Liver (tissue), 9 donors: Measurements from ENCODE around the gene NPS. TPM values are rescaled to one million over a fixed set of nuclear protein-coding genes. Genes with fewer than 3 reads are reported as not detected.

Experiments
- DNase-seq: peaks from one replicate; pipeline ENCODE4 v3.0.0-alpha.2; 2017; ENCODE audit warnings: low spot score
- H3K27ac ChIP-seq, 2 donors: one replicate each; pipeline ENCODE4 v1.7.0; 2013; ENCODE audit warnings: inconsistent platforms in 2 of 2, low read length in 2 of 2, control low read depth in 1 of 2, low read depth in 1 of 2, mild to moderate bottlenecking in 1 of 2
- H3K27me3 ChIP-seq, 4 donors: one replicate each; pipeline versions ENCODE4 v1.6.1 to v1.7.0; 2013; ENCODE audit warnings: low read length in 3 of 4, inconsistent platforms in 1 of 4, mild to moderate bottlenecking in 1 of 4, moderate library complexity in 1 of 4; ENCODE audit not compliant: control insufficient read depth in 4 of 4, insufficient read depth in 4 of 4
- H3K36me3 ChIP-seq, 4 donors: one replicate each; pipeline versions ENCODE4 v1.6.1 to v1.7.0; 2013; ENCODE audit warnings: low read length in 3 of 4, mild to moderate bottlenecking in 3 of 4, low read depth in 1 of 4, moderate library complexity in 1 of 4; ENCODE audit not compliant: control insufficient read depth in 4 of 4, insufficient read depth in 3 of 4
- H3K4me1 ChIP-seq, 4 donors: one replicate each; pipeline versions ENCODE4 v1.6.1 to v1.7.0; 2013; ENCODE audit warnings: low read length in 3 of 4, mild to moderate bottlenecking in 3 of 4, moderate library complexity in 1 of 4; ENCODE audit not compliant: control insufficient read depth in 4 of 4, insufficient read depth in 4 of 4
- H3K4me3 ChIP-seq, 3 donors: one replicate each; pipeline versions ENCODE4 v1.6.1 to v1.7.0; 2013; ENCODE audit warnings: low read length in 3 of 3, control low read depth in 1 of 3, low read depth in 1 of 3, mild to moderate bottlenecking in 1 of 3
- H3K9ac ChIP-seq, 2 donors: one replicate each; pipeline ENCODE4 v1.7.0; 2013; ENCODE audit warnings: low read length in 2 of 2, mild to moderate bottlenecking in 2 of 2, moderate library complexity in 2 of 2, control low read depth in 1 of 2, low read depth in 1 of 2
- H3K9me3 ChIP-seq, 4 donors: one replicate each; pipeline versions ENCODE4 v1.6.1 to v1.7.0; 2013; ENCODE audit warnings: low read length in 3 of 4; ENCODE audit not compliant: control insufficient read depth in 4 of 4
- ATF3 ChIP-seq: IDR thresholded peaks from 2 replicates; pipeline ENCODE4 v1.6.1; 2016; ENCODE audit warnings: antibody characterized with exemption
- EGR1 ChIP-seq, 2 donors: IDR thresholded peaks; 2 replicates each; pipeline ENCODE4 v1.6.1; 2016 to 2018; ENCODE audit warnings: antibody characterized with exemption in 2 of 2, low read depth in 2 of 2
- FOXA1 ChIP-seq: IDR thresholded peaks from 2 replicates; pipeline ENCODE4 v1.6.1; 2016; ENCODE audit warnings: antibody characterized with exemption
- FOXA2 ChIP-seq: IDR thresholded peaks from 2 replicates; pipeline ENCODE4 v1.6.1; 2016; ENCODE audit warnings: antibody characterized with exemption
- GABPA ChIP-seq, 2 donors: IDR thresholded peaks in 1 of 2; conservative IDR thresholded peaks in 1 of 2; 2 replicates each; pipeline ENCODE4 v1.6.1; 2016; ENCODE audit warnings: antibody characterized with exemption in 2 of 2, mild to moderate bottlenecking in 1 of 2, moderate library complexity in 1 of 2
- HNF4A ChIP-seq, 2 donors: conservative IDR thresholded peaks; 2 replicates each; pipeline ENCODE4 v1.6.1; 2016; ENCODE audit warnings: antibody characterized with exemption in 2 of 2, mild to moderate bottlenecking in 2 of 2
- MAX ChIP-seq: IDR thresholded peaks from 2 replicates; pipeline ENCODE4 v1.6.1; 2016; ENCODE audit warnings: antibody characterized with exemption
- NR2F2 ChIP-seq: IDR thresholded peaks from 2 replicates; pipeline ENCODE4 v1.6.1; 2016; ENCODE audit warnings: antibody characterized with exemption
- RAD21 ChIP-seq, 2 donors: IDR thresholded peaks; 2 replicates each; pipeline ENCODE4 v1.6.1; 2016; ENCODE audit warnings: antibody characterized with exemption in 2 of 2, mild to moderate bottlenecking in 2 of 2
- REST ChIP-seq: IDR thresholded peaks from 2 replicates; pipeline ENCODE4 v1.6.1; 2016; ENCODE audit warnings: antibody characterized with exemption, mild to moderate bottlenecking
- RXRA ChIP-seq, 2 donors: IDR thresholded peaks; 2 replicates each; pipeline ENCODE4 v1.6.1; 2017 to 2018; ENCODE audit warnings: antibody characterized with exemption in 2 of 2, mild to moderate bottlenecking in 1 of 2
- SP1 ChIP-seq: IDR thresholded peaks from 2 replicates; pipeline ENCODE4 v1.6.1; 2018; ENCODE audit warnings: antibody characterized with exemption, mild to moderate bottlenecking
- TAF1 ChIP-seq: conservative IDR thresholded peaks from 2 replicates; pipeline ENCODE4 v1.6.1; 2016; ENCODE audit warnings: antibody characterized with exemption, mild to moderate bottlenecking
- YY1 ChIP-seq: IDR thresholded peaks from 2 replicates; pipeline ENCODE4 v1.6.1; 2016; ENCODE audit warnings: antibody characterized with exemption, mild to moderate bottlenecking
- ZBTB33 ChIP-seq: IDR thresholded peaks from 2 replicates; pipeline ENCODE4 v1.6.1; 2016; ENCODE audit warnings: antibody characterized with exemption
- WGBS: extraction: QIAGEN DNeasy Blood & Tissue Kit; methylation state at CpG from one replicate; pipeline ENCODE4 v1.1.7; 2013; 5-methylcytosine and 5-hydroxymethylcytosine counted together
- polyA plus RNA-seq, 2 donors: library from polyadenylated mRNA; stranded (reverse) in 1 of 2; unstranded in 1 of 2; fragments of 200-250 nt in 1 of 2; fragments of >200 nt in 1 of 2; fragmentation: Nextera tagmentation in 1 of 2; extraction: Ambion mirVana in 1 of 2; gene quantifications; one replicate each; pipeline versions ENCODE4 v1.2.1 to v1.2.3, GENCODE V29; 2013 to 2015
- total RNA-seq, 2 donors: library from RNA; depleted of rRNA; stranded (reverse); fragments of >200 nt; gene quantifications; one replicate each; pipeline ENCODE4 v1.2.3, GENCODE V29; 2014
- donor health status: healthy.
- donor health status: healthy.
- donor health status: healthy.
- donor health status: healthy.
- donor health status: healthy.

NPS gene
- total and polyA plus RNA-seq, 4 donors, result not detected

GRCh38 chr10:127524908-127525665 is 24.0 kb upstream of the NPS start (continued):
- TF ChIP-seq ATF3 (no peak), ZBTB33 (no peak), FOXA1 (no peak)

- Histone ChIP-seq H3K27ac (no peak overlapping the region), H3K4me1 (no peaks in the 10 kb centered on the region), H3K9ac (no peak overlapping the region), H3K27me3 (peaks cover 0 to 3% (median 0%) of the 10 kb centered on the region in 4 donors), H3K9me3 (no peaks in the 10 kb centered on the region), H3K36me3 (no peaks in the 10 kb centered on the region), H3K4me3 (no peak overlapping the region)
- TF ChIP-seq REST (no peak), FOXA2 (no peak), SP1 (no peak), GABPA (IDR thresholded peaks at IDR 0.05 in 1 of 2, conservative IDR thresholded peaks at IDR 0.05 in 1 of 2) (no peak), ATF3 (no peak), RAD21 (IDR thresholded peaks at IDR 0.05) (no peak), NR2F2 (no peak), EGR1 (IDR thresholded peaks at IDR 0.05; ENCODE audit: low read depth in 2 of 2) (no peak), YY1 (no peak), TAF1 (no peak), MAX (no peak), RXRA (IDR thresholded peaks at IDR 0.05) (no peak), HNF4A (conservative IDR thresholded peaks at IDR 0.05) (no peak), FOXA1 (no peak)
- 68% methylated on average over 3 of the region's 3 CpGs for WGBS
- DNase-seq, result no peak
Measured at GRCh38 chr10:127525686-127526085, 23.4 kb upstream of the NPS start.
